ENCODE measurements around the gene KCNQ5. TPM values are rescaled to one million over a fixed set of nuclear protein-coding genes. Genes with fewer than 3 reads are reported as not detected.

KCNQ5 gene
- polyA plus RNA-seq, 1 donor (not counting 4 experiments of a cell fraction or from before 2014, with no cell fraction given): 3.4 TPM

DNA sequence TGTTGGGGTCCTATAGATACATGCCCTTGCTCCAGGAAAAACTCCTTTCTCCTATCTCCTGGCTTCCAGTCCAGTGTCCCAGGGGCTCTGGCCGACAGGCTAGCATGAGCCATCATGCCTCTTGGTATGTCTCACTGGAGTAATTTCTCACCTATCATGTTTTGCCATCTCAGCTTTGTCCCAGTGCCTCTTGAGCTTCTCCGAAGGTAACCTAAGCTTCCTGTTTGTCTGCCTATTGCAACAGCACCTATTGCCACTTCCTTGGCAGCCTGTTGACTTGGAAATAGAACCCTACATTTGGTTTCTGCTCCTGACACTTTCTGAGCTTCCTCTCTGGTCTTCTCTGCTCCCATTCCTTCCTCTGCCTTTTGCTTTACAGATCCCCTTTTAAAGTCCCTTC is 197.7 kb downstream of the KCNQ5 start:
- H3K79me2 ChIP-seq (ENCODE audit: control insufficient read depth, insufficient read depth, low read length): no peaks in the 10 kb centered on the region
- peaks cover 17% of the 10 kb centered on the region for H3K4me1 ChIP-seq (ENCODE audit: control insufficient read depth, extremely low read depth, insufficient read depth, low read length)
- DNase-seq (ENCODE audit: low read depth, low spot score): no peak
- dilution Hi-C loops (cut with MboI; ENCODE audit: extremely low pct_ligation_motif_present, low sequenced_read_pairs): no loop called here
- H3K9me1 ChIP-seq (ENCODE audit: control insufficient read depth, extremely low read depth, insufficient read depth, low read length): no peaks in the 10 kb centered on the region
- peak overlapping the region; percentile 33 for H3K27ac ChIP-seq (ENCODE audit: control insufficient read depth, insufficient read depth, low read length)
- H3K9ac ChIP-seq (ENCODE audit: control insufficient read depth, extremely low read depth, insufficient read depth, low read length): no peak overlapping the region
- H3K9me3 ChIP-seq (ENCODE audit: control insufficient read depth, low read depth, low read length): no peaks in the 10 kb centered on the region
- H4K20me1 ChIP-seq (ENCODE audit: control insufficient read depth, extremely low read depth, insufficient read depth, low read length): no peaks in the 10 kb centered on the region
- TF ChIP-seq, protein P1, sequence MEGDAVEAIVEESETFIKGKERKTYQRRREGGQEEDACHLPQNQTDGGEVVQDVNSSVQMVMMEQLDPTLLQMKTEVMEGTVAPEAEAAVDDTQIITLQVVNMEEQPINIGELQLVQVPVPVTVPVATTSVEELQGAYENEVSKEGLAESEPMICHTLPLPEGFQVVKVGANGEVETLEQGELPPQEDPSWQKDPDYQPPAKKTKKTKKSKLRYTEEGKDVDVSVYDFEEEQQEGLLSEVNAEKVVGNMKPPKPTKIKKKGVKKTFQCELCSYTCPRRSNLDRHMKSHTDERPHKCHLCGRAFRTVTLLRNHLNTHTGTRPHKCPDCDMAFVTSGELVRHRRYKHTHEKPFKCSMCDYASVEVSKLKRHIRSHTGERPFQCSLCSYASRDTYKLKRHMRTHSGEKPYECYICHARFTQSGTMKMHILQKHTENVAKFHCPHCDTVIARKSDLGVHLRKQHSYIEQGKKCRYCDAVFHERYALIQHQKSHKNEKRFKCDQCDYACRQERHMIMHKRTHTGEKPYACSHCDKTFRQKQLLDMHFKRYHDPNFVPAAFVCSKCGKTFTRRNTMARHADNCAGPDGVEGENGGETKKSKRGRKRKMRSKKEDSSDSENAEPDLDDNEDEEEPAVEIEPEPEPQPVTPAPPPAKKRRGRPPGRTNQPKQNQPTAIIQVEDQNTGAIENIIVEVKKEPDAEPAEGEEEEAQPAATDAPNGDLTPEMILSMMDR (optimal IDR thresholded peaks at IDR 0.05 in 1 of 3, IDR thresholded peaks at IDR 0.05 in 1 of 3, conservative IDR thresholded peaks at IDR 0.05 in 1 of 3; ENCODE audit: extremely low read depth in 1 of 3, insufficient read depth in 2 of 3, low read length in 3 of 3): no peak
- no peak for TF ChIP-seq EZH2 (IDR thresholded peaks at IDR 0.05; ENCODE audit: low read length)
- peak; percentile 86 for FAIRE-seq
- no peaks in the 10 kb centered on the region for H3K27me3 ChIP-seq (ENCODE audit: control insufficient read depth, extremely low read depth, insufficient read depth, low read length)
- no peaks in the 10 kb centered on the region for H3K36me3 ChIP-seq (ENCODE audit: control insufficient read depth in 2 of 2, extremely low read depth in 1 of 2, insufficient read depth in 2 of 2, low read length in 2 of 2)
- H3K4me3 ChIP-seq (ENCODE audit: control insufficient read depth in 2 of 3, extremely low read depth in 1 of 3, insufficient read depth in 2 of 3, low read depth in 1 of 3, low read length in 3 of 3): no peak overlapping the region
- peak overlapping the region; percentile 11 for H2AFZ ChIP-seq (ENCODE audit: control insufficient read depth, low read length)
- H3K4me2 ChIP-seq (ENCODE audit: control insufficient read depth, extremely low read depth, insufficient read depth, low read depth, low read length): peak overlapping the region; percentile 20

DNA sequence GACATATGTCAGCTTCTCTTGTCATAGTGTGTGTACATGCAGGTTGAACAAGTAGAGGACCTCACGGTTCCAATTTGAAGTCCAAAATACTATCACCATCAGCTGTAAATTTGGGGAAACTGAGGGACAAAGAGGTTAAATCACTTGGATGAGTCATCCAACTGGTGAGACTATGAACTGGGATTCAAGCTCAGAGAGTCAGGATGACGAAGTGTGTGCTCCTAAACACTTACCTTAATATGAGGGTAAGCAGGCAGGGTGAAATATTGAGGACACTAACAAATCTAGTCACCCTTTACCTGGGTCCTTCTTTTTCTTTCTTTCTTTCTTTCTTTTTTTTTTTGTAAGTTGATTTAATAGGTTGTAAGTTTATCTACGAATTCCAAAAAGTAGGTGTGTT is 198.3 kb downstream of the KCNQ5 start:
- Histone ChIP-seq H3K4me3 (ENCODE audit: control insufficient read depth in 2 of 3, extremely low read depth in 1 of 3, insufficient read depth in 2 of 3, low read depth in 1 of 3, low read length in 3 of 3) (no peak overlapping the region), H3K36me3 (ENCODE audit: control insufficient read depth in 2 of 2, extremely low read depth in 1 of 2, insufficient read depth in 2 of 2, low read length in 2 of 2) (no peaks in the 10 kb centered on the region), H3K27me3 (ENCODE audit: control insufficient read depth, extremely low read depth, insufficient read depth, low read length) (no peaks in the 10 kb centered on the region), H3K4me1 (ENCODE audit: control insufficient read depth, extremely low read depth, insufficient read depth, low read length) (peaks cover 22% of the 10 kb centered on the region), H3K27ac (ENCODE audit: control insufficient read depth, insufficient read depth, low read length) (peak overlapping the region; percentile 33), H2AFZ (ENCODE audit: control insufficient read depth, low read length) (no peak overlapping the region), H4K20me1 (ENCODE audit: control insufficient read depth, extremely low read depth, insufficient read depth, low read length) (no peaks in the 10 kb centered on the region), H3K4me2 (ENCODE audit: control insufficient read depth, extremely low read depth, insufficient read depth, low read depth, low read length) (peak overlapping the region; percentile 20), H3K9ac (ENCODE audit: control insufficient read depth, extremely low read depth, insufficient read depth, low read length) (no peak overlapping the region), H3K9me3 (ENCODE audit: control insufficient read depth, low read depth, low read length) (no peaks in the 10 kb centered on the region), H3K79me2 (ENCODE audit: control insufficient read depth, insufficient read depth, low read length) (no peaks in the 10 kb centered on the region), H3K9me1 (ENCODE audit: control insufficient read depth, extremely low read depth, insufficient read depth, low read length) (no peaks in the 10 kb centered on the region)
- dilution Hi-C loops (cut with MboI; ENCODE audit: extremely low pct_ligation_motif_present, low sequenced_read_pairs): no loop called here
- no peak for FAIRE-seq
- no peak for DNase-seq (ENCODE audit: low read depth, low spot score)
- no peak for TF ChIP-seq EZH2 (IDR thresholded peaks at IDR 0.05; ENCODE audit: low read length)
- TF ChIP-seq, protein P1 (optimal IDR thresholded peaks at IDR 0.05 in 1 of 3, IDR thresholded peaks at IDR 0.05 in 1 of 3, conservative IDR thresholded peaks at IDR 0.05 in 1 of 3; ENCODE audit: extremely low read depth in 1 of 3, insufficient read depth in 2 of 3, low read length in 3 of 3): no peak

Measured in keratinocyte (primary cell).